ENCODE results near the gene CIDEA. TPM values are rescaled to one million over a fixed set of nuclear protein-coding genes. Genes with fewer than 3 reads are reported as not detected.

Gene CIDEA
- total and polyA plus RNA-seq, 9 of the 15 experiments (the other 6 are each of a cell fraction or from before 2014, with no cell fraction given): not detected

DNA sequence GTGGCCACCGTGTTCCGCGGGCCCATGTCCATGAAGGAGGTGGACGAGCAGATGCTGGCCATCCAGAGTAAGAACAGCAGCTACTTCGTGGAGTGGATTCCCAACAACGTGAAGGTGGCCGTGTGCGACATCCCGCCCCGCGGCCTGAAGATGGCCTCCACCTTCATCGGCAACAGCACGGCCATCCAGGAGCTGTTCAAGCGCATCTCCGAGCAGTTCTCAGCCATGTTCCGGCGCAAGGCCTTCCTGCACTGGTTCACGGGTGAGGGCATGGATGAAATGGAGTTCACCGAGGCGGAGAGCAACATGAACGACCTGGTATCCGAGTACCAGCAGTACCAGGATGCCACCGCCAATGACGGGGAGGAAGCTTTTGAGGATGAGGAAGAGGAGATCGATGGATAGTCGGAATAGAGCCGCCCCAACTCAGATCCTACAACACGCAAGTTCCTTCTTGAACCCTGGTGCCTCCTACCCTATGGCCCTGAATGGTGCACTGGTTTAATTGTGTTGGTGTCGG lies 71.6 kb downstream of the CIDEA start:
- Histone ChIP-seq H3K4me3 (no peak overlapping the region), H3K9me3 (replicated peaks; ENCODE audit: control insufficient read depth, insufficient read depth, low read depth, low read length) (no peaks in the 10 kb centered on the region), H3K27ac (ENCODE audit: extremely low read depth, low read depth, low read length) (no peak overlapping the region), H4K20me1 (replicated peaks; ENCODE audit: control insufficient read depth, insufficient read depth, low read length) (no peaks in the 10 kb centered on the region), H2AFZ (ENCODE audit: low read depth, low read length) (no peak overlapping the region), H3K9ac (ENCODE audit: insufficient read depth in 1 of 2, low read depth in 2 of 2, low read length in 2 of 2) (no peak overlapping the region), H3K4me2 (ENCODE audit: insufficient read depth, low read length) (no peak overlapping the region), H3K27me3 (ENCODE audit: control insufficient read depth in 2 of 2, insufficient read depth in 2 of 2, low read length in 2 of 2) (no peaks in the 10 kb centered on the region), H3K36me3 (ENCODE audit: control insufficient read depth, insufficient read depth, low read length) (peaks cover 80% of the 10 kb centered on the region), H3K79me2 (ENCODE audit: control insufficient read depth, insufficient read depth, low read length) (peaks cover 9% of the 10 kb centered on the region; the same call in 1 of the 3 replicates), H3K4me1 (replicated peaks in 1 of 2; ENCODE audit: control insufficient read depth in 2 of 2, insufficient read depth in 2 of 2, low read length in 2 of 2) (peaks cover 0 to 7% of the 10 kb centered on the region in 2 experiments; a peak in 3 of 5 replicates), H3K9me1 (ENCODE audit: control insufficient read depth, insufficient read depth, low read length) (no peaks in the 10 kb centered on the region)
- 93% methylated on average over 22 of the region's 29 CpGs for WGBS (ENCODE audit: insufficient coverage, low coverage, missing lambda C conversion rate)
- ChIA-PET POLR2A (interaction anchor here (0.6 to 4.1 kb wide), 4 partner anchors 9 to 1242 kb away, joined by 3 to 22 read pairs (median 7); no protein-coding TSS in a partner anchor), CTCF (ENCODE audit: low intra/inter-chr PET ratio) (interaction anchor here (0.5 kb wide), 1 partner anchor 833 kb away, joined by 4 read pairs; no protein-coding TSS in a partner anchor)
- intact Hi-C loops (cut with micrococcal nuclease) (loop anchor here (5.0 kb wide), 1 partner anchor 43 kb away; no protein-coding TSS in a partner anchor), in situ Hi-C loops (cut with MboI) (no loop called here)
- ATAC-seq: no peak
- no peak for FAIRE-seq
- BruUV-seq (replicated peaks): TSS peak; percentile 65
- DNase-seq (ENCODE audit: extremely low read depth in 1 of 4, low spot score in 3 of 4): no peak
- TF ChIP-seq POLR2AphosphoS5 (IDR thresholded peaks at IDR 0.05; ENCODE audit: control insufficient read depth, insufficient read depth, low read depth, low read length): 0 out of 2 replicates have a peak, but pooled peaks have one; percentile 16
- no peak for TF ChIP-seq BRF1 (IDR thresholded peaks at IDR 0.05; ENCODE audit: borderline replicate concordance, extremely low read depth, insufficient read length)
- TF ChIP-seq ZBTB33 (CRISPR knock-in tag; IDR thresholded peaks at IDR 0.05): peak; percentile 61; the same call in 1 of the 2 replicates
- no peak for TF ChIP-seq MAX (CRISPR knock-in tag; IDR thresholded peaks at IDR 0.05)
- no peak for TF ChIP-seq AFF4 (CRISPR knock-in tag; IDR thresholded peaks at IDR 0.05)
- 0 out of 2 replicates have a peak, but pooled peaks have one; percentile 2 for TF ChIP-seq POLR2G (IDR thresholded peaks at IDR 0.05; ENCODE audit: low read depth, low read length)

All from K562 (cell line).